ENCODE data around the gene EML6. TPM values are rescaled to one million over a fixed set of nuclear protein-coding genes. Genes with fewer than 3 reads are reported as not detected.

Gene EML6
- total and polyA plus RNA-seq, 2 experiments from 2014 or later = 2.7 to 6.2 TPM

DNA sequence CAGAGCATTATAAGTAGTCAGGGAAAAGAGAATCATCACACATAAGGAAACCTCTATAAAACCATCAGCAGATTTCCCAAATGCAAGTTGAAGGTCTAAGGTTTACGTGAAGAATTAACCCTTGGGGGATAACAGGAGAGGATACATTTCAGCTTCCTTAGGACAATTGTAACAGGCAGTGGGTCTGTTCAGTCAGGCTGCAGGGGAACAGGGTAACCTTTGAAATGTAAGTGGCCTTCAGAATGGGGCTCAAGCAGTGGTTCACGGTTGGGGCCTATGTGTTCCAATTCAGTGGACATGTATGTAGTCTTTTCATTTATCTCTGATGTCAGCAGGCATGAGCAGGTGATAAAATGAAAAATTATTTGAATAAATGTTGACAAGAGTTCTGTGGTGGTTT, 139.3 kb downstream of the EML6 start (continued):
- TF ChIP-seq, protein P1, sequence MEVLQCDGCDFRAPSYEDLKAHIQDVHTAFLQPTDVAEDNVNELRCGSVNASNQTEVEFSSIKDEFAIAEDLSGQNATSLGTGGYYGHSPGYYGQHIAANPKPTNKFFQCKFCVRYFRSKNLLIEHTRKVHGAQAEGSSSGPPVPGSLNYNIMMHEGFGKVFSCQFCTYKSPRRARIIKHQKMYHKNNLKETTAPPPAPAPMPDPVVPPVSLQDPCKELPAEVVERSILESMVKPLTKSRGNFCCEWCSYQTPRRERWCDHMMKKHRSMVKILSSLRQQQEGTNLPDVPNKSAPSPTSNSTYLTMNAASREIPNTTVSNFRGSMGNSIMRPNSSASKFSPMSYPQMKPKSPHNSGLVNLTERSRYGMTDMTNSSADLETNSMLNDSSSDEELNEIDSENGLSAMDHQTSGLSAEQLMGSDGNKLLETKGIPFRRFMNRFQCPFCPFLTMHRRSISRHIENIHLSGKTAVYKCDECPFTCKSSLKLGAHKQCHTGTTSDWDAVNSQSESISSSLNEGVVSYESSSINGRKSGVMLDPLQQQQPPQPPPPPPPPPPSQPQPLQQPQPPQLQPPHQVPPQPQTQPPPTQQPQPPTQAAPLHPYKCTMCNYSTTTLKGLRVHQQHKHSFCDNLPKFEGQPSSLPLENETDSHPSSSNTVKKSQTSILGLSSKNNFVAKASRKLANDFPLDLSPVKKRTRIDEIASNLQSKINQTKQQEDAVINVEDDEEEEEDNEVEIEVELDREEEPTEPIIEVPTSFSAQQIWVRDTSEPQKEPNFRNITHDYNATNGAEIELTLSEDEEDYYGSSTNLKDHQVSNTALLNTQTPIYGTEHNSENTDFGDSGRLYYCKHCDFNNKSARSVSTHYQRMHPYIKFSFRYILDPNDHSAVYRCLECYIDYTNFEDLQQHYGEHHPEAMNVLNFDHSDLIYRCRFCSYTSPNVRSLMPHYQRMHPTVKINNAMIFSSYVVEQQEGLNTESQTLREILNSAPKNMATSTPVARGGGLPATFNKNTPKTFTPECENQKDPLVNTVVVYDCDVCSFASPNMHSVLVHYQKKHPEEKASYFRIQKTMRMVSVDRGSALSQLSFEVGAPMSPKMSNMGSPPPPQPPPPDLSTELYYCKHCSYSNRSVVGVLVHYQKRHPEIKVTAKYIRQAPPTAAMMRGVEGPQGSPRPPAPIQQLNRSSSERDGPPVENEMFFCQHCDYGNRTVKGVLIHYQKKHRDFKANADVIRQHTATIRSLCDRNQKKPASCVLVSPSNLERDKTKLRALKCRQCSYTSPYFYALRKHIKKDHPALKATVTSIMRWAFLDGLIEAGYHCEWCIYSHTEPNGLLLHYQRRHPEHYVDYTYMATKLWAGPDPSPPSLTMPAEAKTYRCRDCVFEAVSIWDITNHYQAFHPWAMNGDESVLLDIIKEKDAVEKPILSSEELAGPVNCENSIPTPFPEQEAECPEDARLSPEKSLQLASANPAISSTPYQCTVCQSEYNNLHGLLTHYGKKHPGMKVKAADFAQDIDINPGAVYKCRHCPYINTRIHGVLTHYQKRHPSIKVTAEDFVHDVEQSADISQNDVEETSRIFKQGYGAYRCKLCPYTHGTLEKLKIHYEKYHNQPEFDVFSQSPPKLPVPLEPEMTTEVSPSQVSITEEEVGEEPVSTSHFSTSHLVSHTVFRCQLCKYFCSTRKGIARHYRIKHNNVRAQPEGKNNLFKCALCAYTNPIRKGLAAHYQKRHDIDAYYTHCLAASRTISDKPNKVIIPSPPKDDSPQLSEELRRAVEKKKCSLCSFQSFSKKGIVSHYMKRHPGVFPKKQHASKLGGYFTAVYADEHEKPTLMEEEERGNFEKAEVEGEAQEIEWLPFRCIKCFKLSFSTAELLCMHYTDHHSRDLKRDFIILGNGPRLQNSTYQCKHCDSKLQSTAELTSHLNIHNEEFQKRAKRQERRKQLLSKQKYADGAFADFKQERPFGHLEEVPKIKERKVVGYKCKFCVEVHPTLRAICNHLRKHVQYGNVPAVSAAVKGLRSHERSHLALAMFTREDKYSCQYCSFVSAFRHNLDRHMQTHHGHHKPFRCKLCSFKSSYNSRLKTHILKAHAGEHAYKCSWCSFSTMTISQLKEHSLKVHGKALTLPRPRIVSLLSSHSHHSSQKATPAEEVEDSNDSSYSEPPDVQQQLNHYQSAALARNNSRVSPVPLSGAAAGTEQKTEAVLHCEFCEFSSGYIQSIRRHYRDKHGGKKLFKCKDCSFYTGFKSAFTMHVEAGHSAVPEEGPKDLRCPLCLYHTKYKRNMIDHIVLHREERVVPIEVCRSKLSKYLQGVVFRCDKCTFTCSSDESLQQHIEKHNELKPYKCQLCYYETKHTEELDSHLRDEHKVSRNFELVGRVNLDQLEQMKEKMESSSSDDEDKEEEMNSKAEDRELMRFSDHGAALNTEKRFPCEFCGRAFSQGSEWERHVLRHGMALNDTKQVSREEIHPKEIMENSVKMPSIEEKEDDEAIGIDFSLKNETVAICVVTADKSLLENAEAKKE (CRISPR knock-in tag; IDR thresholded peaks at IDR 0.05) = no peak
- TF ChIP-seq, protein P2, sequence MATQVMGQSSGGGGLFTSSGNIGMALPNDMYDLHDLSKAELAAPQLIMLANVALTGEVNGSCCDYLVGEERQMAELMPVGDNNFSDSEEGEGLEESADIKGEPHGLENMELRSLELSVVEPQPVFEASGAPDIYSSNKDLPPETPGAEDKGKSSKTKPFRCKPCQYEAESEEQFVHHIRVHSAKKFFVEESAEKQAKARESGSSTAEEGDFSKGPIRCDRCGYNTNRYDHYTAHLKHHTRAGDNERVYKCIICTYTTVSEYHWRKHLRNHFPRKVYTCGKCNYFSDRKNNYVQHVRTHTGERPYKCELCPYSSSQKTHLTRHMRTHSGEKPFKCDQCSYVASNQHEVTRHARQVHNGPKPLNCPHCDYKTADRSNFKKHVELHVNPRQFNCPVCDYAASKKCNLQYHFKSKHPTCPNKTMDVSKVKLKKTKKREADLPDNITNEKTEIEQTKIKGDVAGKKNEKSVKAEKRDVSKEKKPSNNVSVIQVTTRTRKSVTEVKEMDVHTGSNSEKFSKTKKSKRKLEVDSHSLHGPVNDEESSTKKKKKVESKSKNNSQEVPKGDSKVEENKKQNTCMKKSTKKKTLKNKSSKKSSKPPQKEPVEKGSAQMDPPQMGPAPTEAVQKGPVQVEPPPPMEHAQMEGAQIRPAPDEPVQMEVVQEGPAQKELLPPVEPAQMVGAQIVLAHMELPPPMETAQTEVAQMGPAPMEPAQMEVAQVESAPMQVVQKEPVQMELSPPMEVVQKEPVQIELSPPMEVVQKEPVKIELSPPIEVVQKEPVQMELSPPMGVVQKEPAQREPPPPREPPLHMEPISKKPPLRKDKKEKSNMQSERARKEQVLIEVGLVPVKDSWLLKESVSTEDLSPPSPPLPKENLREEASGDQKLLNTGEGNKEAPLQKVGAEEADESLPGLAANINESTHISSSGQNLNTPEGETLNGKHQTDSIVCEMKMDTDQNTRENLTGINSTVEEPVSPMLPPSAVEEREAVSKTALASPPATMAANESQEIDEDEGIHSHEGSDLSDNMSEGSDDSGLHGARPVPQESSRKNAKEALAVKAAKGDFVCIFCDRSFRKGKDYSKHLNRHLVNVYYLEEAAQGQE (IDR thresholded peaks at IDR 0.05; ENCODE audit: unreplicated experiment) = no peak
- no peak for TF ChIP-seq EZH2phosphoT487 (IDR thresholded peaks at IDR 0.05; ENCODE audit: unreplicated experiment)

DNA sequence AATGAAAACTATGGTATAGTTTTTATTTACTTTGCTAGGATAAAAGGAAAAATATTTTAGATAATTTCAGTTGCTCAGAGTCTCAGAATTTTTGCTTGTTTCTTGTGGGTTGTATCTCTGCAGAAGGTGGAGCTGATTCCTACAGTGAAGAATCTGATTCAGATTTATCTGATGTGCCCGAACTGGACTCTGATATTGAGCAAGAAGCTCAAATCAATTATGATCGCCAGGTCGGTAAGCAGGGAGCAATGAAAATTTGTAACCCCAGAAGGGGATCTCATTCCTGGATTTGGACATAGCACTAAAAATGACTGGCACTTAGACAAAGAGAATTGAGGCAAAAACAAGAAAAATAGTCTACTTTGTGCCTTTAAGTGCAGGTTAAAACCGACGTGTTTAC, 140.2 kb downstream of the EML6 start:
- no peaks in the 10 kb centered on the region for H3K79me2 ChIP-seq (replicated peaks; ENCODE audit: insufficient read depth)
- H3K4me1 ChIP-seq (ENCODE audit: insufficient read depth) = no peaks in the 10 kb centered on the region; the same call in 1 of the 2 replicates
- H3K36me3 Mint-ChIP-seq (ENCODE audit: low read depth) = no peaks in the 10 kb centered on the region
- no peak overlapping the region for H2AFZ ChIP-seq
- H3K4me2 ChIP-seq = no peak overlapping the region
- H3K27me3 Mint-ChIP-seq (ENCODE audit: insufficient read depth, low read depth, poor library complexity) = no peaks in the 10 kb centered on the region
- no peaks in the 10 kb centered on the region for H3K9me2 ChIP-seq (ENCODE audit: insufficient read depth)
- ATAC-seq (no peak), DNase-seq (ENCODE audit: low spot score) (no peak)
- no peak overlapping the region for H3K4me3 ChIP-seq
- H3K9me3 Mint-ChIP-seq = no peaks in the 10 kb centered on the region
- H3K27ac Mint-ChIP-seq = no peak overlapping the region
- H3K4me3 Mint-ChIP-seq = no peak overlapping the region
- no peaks in the 10 kb centered on the region for H3F3A ChIP-seq (replicated peaks; ENCODE audit: low read depth)
- H3K36me3 ChIP-seq (ENCODE audit: insufficient read depth) = no peaks in the 10 kb centered on the region
- no peaks in the 10 kb centered on the region for H4K20me1 ChIP-seq (replicated peaks; ENCODE audit: insufficient read depth)
- H3K27me3 ChIP-seq (ENCODE audit: insufficient read depth) = no peaks in the 10 kb centered on the region
- peaks cover 8% of the 10 kb centered on the region; the same call in 1 of the 3 replicates for H3K4me1 Mint-ChIP-seq
- H3K27ac ChIP-seq (ENCODE audit: low read depth) = no peak overlapping the region
- no peak for TF ChIP-seq JUNB (IDR thresholded peaks at IDR 0.05; ENCODE audit: unreplicated experiment)
- no peak for TF ChIP-seq CREB1 (CRISPR knock-in tag; IDR thresholded peaks at IDR 0.05; ENCODE audit: low read depth)
- TF ChIP-seq, protein P3, sequence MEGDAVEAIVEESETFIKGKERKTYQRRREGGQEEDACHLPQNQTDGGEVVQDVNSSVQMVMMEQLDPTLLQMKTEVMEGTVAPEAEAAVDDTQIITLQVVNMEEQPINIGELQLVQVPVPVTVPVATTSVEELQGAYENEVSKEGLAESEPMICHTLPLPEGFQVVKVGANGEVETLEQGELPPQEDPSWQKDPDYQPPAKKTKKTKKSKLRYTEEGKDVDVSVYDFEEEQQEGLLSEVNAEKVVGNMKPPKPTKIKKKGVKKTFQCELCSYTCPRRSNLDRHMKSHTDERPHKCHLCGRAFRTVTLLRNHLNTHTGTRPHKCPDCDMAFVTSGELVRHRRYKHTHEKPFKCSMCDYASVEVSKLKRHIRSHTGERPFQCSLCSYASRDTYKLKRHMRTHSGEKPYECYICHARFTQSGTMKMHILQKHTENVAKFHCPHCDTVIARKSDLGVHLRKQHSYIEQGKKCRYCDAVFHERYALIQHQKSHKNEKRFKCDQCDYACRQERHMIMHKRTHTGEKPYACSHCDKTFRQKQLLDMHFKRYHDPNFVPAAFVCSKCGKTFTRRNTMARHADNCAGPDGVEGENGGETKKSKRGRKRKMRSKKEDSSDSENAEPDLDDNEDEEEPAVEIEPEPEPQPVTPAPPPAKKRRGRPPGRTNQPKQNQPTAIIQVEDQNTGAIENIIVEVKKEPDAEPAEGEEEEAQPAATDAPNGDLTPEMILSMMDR (conservative IDR thresholded peaks at IDR 0.05; ENCODE audit: low read depth in 2 of 2) = no peak
- no peak for TF ChIP-seq EZH2phosphoT487 (IDR thresholded peaks at IDR 0.05; ENCODE audit: unreplicated experiment)
- TF ChIP-seq POLR2AphosphoS5 (IDR thresholded peaks at IDR 0.05; ENCODE audit: low read depth) = no peak

Data from GM23338 (cell line).